GM12891 (cell line): Measurements from ENCODE around the gene WWC2.

Experiments used
- POLR2AphosphoS5 ChIP-seq: IDR thresholded peaks from 2 replicates; pipeline ENCODE4 v1.6.1; 2011; ENCODE audit warnings: low read depth, low read length, control low read depth
- SPI1 ChIP-seq: IDR thresholded peaks from 2 replicates; pipeline ENCODE4 v1.6.1; 2011; ENCODE audit warnings: low read depth, low read length, control low read depth

GRCh38 chr4:183255487-183255886 lies 156.4 kb downstream of the WWC2 start:
- no peak for TF ChIP-seq POLR2AphosphoS5
- no peak for TF ChIP-seq SPI1
